OCI-LY1 (cell line): ENCODE data around the gene RHOB.

Experiments used
- H2AFZ ChIP-seq: fragments of 200-600 bp; sonication (generic), shearing (Covaris generic); 2 replicates; pipeline ENCODE4 v1.6.0; 2014; ENCODE audit warnings: antibody characterized with exemption, mild to moderate bottlenecking, low read length
- H3F3A ChIP-seq: fragments of 200-600 bp; sonication (generic), shearing (Covaris generic); 2 replicates; pipeline ENCODE4 v1.6.0; 2014; ENCODE audit warnings: mild to moderate bottlenecking, antibody characterized with exemption, low read length, moderate library complexity; ENCODE audit not compliant: insufficient read depth
- H3K27ac ChIP-seq: fragments of 200-600 bp; sonication (generic); 2 replicates; pipeline ENCODE4 v1.5.1; 2014; ENCODE audit warnings: low read length, mixed run types, mild to moderate bottlenecking, low read depth; ENCODE audit not compliant: poor library complexity, severe bottlenecking
- H3K27me3 ChIP-seq: fragments of 200-600 bp; sonication (generic); 2 replicates; pipeline ENCODE4 v1.6.0; 2014; ENCODE audit warnings: antibody characterized with exemption, mild to moderate bottlenecking, low read length, moderate library complexity; ENCODE audit not compliant: insufficient read depth
- H3K36me3 ChIP-seq: fragments of 200-600 bp; sonication (generic); 2 replicates; pipeline ENCODE4 v1.6.1; 2014; ENCODE audit warnings: mild to moderate bottlenecking, antibody characterized with exemption, low read length, moderate library complexity, mixed read lengths; ENCODE audit not compliant: insufficient read depth
- H3K4me1 ChIP-seq: fragments of 200-600 bp; sonication (generic); 2 replicates; pipeline ENCODE4 v1.5.1; 2014; ENCODE audit warnings: mild to moderate bottlenecking, low read length, moderate library complexity; ENCODE audit not compliant: insufficient read depth, severe bottlenecking
- H3K4me2 ChIP-seq: fragments of 200-600 bp; sonication (generic), shearing (Covaris generic); 2 replicates; pipeline ENCODE4 v1.6.1; 2014; ENCODE audit warnings: low read length
- H3K4me3 ChIP-seq: fragments of 200-600 bp; sonication (generic); 2 replicates; pipeline ENCODE4 v1.5.1; 2014; ENCODE audit warnings: low read length, low read depth, mild to moderate bottlenecking, mixed read lengths; ENCODE audit not compliant: poor library complexity, severe bottlenecking
- H3K79me2 ChIP-seq: fragments of 200-600 bp; shearing (Covaris generic); 2 replicates; pipeline ENCODE4 v1.6.1; 2016; ENCODE audit warnings: mixed run types, low read length, mixed read lengths; ENCODE audit not compliant: insufficient read depth
- H3K9ac ChIP-seq: fragments of 200-600 bp; sonication (generic), shearing (Covaris generic); 2 replicates; pipeline ENCODE4 v1.6.1; 2014; ENCODE audit warnings: mild to moderate bottlenecking, low read length, mixed read lengths
- H3K9me2 ChIP-seq: fragments of 200-600 bp; sonication (generic), shearing (Covaris generic); 2 replicates; pipeline ENCODE4 v1.6.1; 2014; ENCODE audit warnings: low read depth, mild to moderate bottlenecking, low read length, mixed read lengths
- H3K9me3 ChIP-seq: fragments of 200-600 bp; shearing (Covaris generic); 2 replicates; pipeline ENCODE4 v1.6.1; 2014; ENCODE audit warnings: low read length, mixed read lengths
- H4K20me1 ChIP-seq: fragments of 200-600 bp; sonication (generic), shearing (Covaris generic); 2 replicates; pipeline ENCODE4 v1.6.0; 2016; ENCODE audit warnings: mild to moderate bottlenecking, low read length; ENCODE audit not compliant: insufficient read depth
- CTCF ChIP-seq: fragments of 200-600 bp; sonication (generic), shearing (Covaris generic); IDR thresholded peaks from 2 replicates; pipeline ENCODE4 v1.5.1; 2017; ENCODE audit warnings: mild to moderate bottlenecking, antibody characterized with exemption, low read length, moderate library complexity, mixed read lengths
- EZH2 ChIP-seq: fragments of 200-600 bp; sonication (generic), shearing (Covaris generic); IDR thresholded peaks from 2 replicates; pipeline ENCODE4 v1.8.0; 2017; ENCODE audit warnings: borderline replicate concordance, mixed run types, mild to moderate bottlenecking, antibody characterized with exemption, low read length, moderate library complexity, mixed read lengths

Gene RHOB

GRCh38 chr2:20453087-20453486 lies 6.2 kb downstream of the RHOB start:
- Histone ChIP-seq H3K4me2 (no peak overlapping the region), H3F3A (no peaks in the 10 kb centered on the region), H3K4me3 (no peak overlapping the region), H4K20me1 (no peaks in the 10 kb centered on the region), H3K9me2 (no peaks in the 10 kb centered on the region), H3K36me3 (no peaks in the 10 kb centered on the region), H3K9me3 (no peaks in the 10 kb centered on the region), H3K9ac (no peak overlapping the region), H3K27ac (no peak overlapping the region), H3K27me3 (no peaks in the 10 kb centered on the region), H2AFZ (no peak overlapping the region), H3K79me2 (no peaks in the 10 kb centered on the region), H3K4me1 (no peaks in the 10 kb centered on the region)
- no peak for TF ChIP-seq EZH2
- no peak for TF ChIP-seq CTCF

GRCh38 chr2:20454036-20454981 lies 7.4 kb downstream of the RHOB start:
- no peaks in the 10 kb centered on the region for H3K9me3 ChIP-seq
- no peak overlapping the region for H3K9ac ChIP-seq
- no peaks in the 10 kb centered on the region for H3K79me2 ChIP-seq
- no peak overlapping the region for H3K4me3 ChIP-seq
- H4K20me1 ChIP-seq = no peaks in the 10 kb centered on the region
- no peaks in the 10 kb centered on the region for H3F3A ChIP-seq
- no peaks in the 10 kb centered on the region for H3K9me2 ChIP-seq
- H3K4me2 ChIP-seq = no peak overlapping the region
- TF ChIP-seq EZH2 (no peak), CTCF (no peak)
- no peaks in the 10 kb centered on the region for H3K4me1 ChIP-seq
- H3K27me3 ChIP-seq = no peaks in the 10 kb centered on the region
- H2AFZ ChIP-seq = no peak overlapping the region
- H3K36me3 ChIP-seq = no peaks in the 10 kb centered on the region
- no peak overlapping the region for H3K27ac ChIP-seq

GRCh38 chr2:20455076-20455587 lies 8.3 kb downstream of the RHOB start:
- H3K9me3 ChIP-seq = no peaks in the 10 kb centered on the region
- H3K9me2 ChIP-seq = no peaks in the 10 kb centered on the region
- no peak overlapping the region for H3K4me2 ChIP-seq
- no peak overlapping the region for H2AFZ ChIP-seq
- H3K27ac ChIP-seq = no peak overlapping the region
- no peak overlapping the region for H3K9ac ChIP-seq
- no peaks in the 10 kb centered on the region for H4K20me1 ChIP-seq
- no peaks in the 10 kb centered on the region for H3K36me3 ChIP-seq
- no peaks in the 10 kb centered on the region for H3K4me1 ChIP-seq
- H3K4me3 ChIP-seq = no peak overlapping the region
- H3K79me2 ChIP-seq = no peaks in the 10 kb centered on the region
- H3K27me3 ChIP-seq = no peaks in the 10 kb centered on the region
- TF ChIP-seq EZH2 = no peak
- no peak for TF ChIP-seq CTCF
- no peaks in the 10 kb centered on the region for H3F3A ChIP-seq
